NCI-H1048 (cell line): ENCODE measurements around the gene GATA2.

ENCODE experiments used
- DNase-seq: peaks from one replicate; lab custom pipeline; 2025; lab: John Stamatoyannopoulos, UW

GATA2 gene

GRCh38 chr3:128473180-128473519 is 19.9 kb downstream of the GATA2 start:
- DNase-seq, result no peak

- no peak for DNase-seq
Measured at GRCh38 chr3:128472449-128473179, 20.4 kb downstream of the GATA2 start.

- no peak for DNase-seq
Measured at GRCh38 chr3:128471720-128472119, 21.3 kb downstream of the GATA2 start.

GRCh38 chr3:128471110-128471509 is 21.9 kb downstream of the GATA2 start:
- no peak for DNase-seq

- DNase-seq, result no peak
Measured at GRCh38 chr3:128470134-128470899, 22.7 kb downstream of the GATA2 start.

- no peak for DNase-seq
Measured at GRCh38 chr3:128469556-128469955, 23.4 kb downstream of the GATA2 start.

GRCh38 chr3:128468791-128469527 is 24.0 kb downstream of the GATA2 start:
- no peak for DNase-seq

GRCh38 chr3:128468285-128468790 is 24.7 kb downstream of the GATA2 start:
- no peak for DNase-seq

GRCh38 chr3:128466840-128467541 is 26.0 kb downstream of the GATA2 start, which contains the start of gene DNAJB8:
TSS of gene DNAJB8 (minus strand) at chr3:128466890. CDS start at chr3:128463245, 3,645 bp downstream.
- no peak for DNase-seq

- DNase-seq, result no peak
Measured at GRCh38 chr3:128464702-128465101, 28.3 kb downstream of the GATA2 start.

GRCh38 chr3:128464188-128464587 is 28.8 kb downstream of the GATA2 start:
- DNase-seq, result no peak

GRCh38 chr3:128463771-128464170 is 29.2 kb downstream of the GATA2 start:
- DNase-seq, result no peak

GRCh38 chr3:128463354-128463753 is 29.6 kb downstream of the GATA2 start:
- DNase-seq, result no peak

- DNase-seq, result no peak
Measured at GRCh38 chr3:128462931-128463330, 30.1 kb downstream of the GATA2 start.

- no peak for DNase-seq
Measured at GRCh38 chr3:128462341-128462910, 30.6 kb downstream of the GATA2 start.

- no peak for DNase-seq
Measured at GRCh38 chr3:128461731-128462130, 31.3 kb downstream of the GATA2 start.

- DNase-seq, result no peak
Measured at GRCh38 chr3:128459461-128459820, 33.6 kb downstream of the GATA2 start.

GRCh38 chr3:128458746-128459460 is 34.1 kb downstream of the GATA2 start:
- no peak for DNase-seq

GRCh38 chr3:128457937-128458336 is 35.1 kb downstream of the GATA2 start:
- no peak for DNase-seq

- no peak for DNase-seq
Measured at GRCh38 chr3:128456776-128457715, 36.0 kb downstream of the GATA2 start.
